ENCODE measurements around the gene MAGEH1.
"Not testable (repeated sequence)": the region's sequence is repeated elsewhere in the genome, so short reads cannot be mapped to it uniquely, and the experiment has no call there.

Gene MAGEH1

DNA sequence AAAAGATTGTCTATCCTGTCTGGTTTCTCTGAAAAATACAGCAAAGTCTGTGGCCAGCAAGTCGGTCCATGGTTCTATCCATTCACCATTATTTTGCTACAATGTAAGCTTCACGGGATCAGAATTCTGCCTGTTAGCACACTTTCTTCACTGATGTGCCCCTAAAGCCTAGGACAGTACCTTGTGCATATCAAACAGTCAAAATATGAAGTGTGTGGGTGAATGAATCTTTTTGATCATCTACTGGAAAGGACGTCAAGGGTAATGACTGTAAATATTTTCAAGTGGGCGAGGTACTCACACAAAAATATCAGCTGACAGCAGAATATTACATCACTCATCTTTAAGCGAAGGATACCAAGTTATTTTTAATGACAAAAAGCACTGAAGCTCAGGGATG lies 13.2 kb downstream of the MAGEH1 start:
- H3K27me3 ChIP-seq (ENCODE audit: control insufficient read depth, insufficient read depth, low read length); H3K27ac ChIP-seq (ENCODE audit: low read depth, low read length); H3K4me1 ChIP-seq (ENCODE audit: control insufficient read depth, insufficient read depth, low read length); H3K9ac ChIP-seq (ENCODE audit: low read length); H3K36me3 ChIP-seq (ENCODE audit: control insufficient read depth, insufficient read depth, low read length); H3K9me3 ChIP-seq (ENCODE audit: control insufficient read depth, insufficient read depth, low read depth, low read length); H3K4me3 ChIP-seq (ENCODE audit: low read depth, low read length): not testable (repeated sequence)

DNA sequence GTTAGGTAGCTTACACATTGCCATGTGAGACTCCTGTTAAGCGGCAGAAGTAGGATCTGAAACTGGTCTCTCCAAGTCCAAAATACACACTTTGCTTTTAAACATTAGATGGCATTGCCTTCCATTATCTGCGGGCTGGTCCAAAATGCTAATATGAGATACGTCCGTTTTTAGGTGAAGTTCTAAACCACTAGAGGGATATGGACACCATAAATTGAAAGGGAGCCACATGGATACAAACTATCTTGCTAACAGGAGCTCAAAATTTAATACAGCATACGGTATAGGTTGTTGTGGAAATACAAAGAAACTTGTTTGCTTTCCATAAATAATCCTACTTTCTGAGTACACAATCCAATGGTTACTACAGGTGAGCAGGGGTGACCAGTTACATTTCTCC lies 13.9 kb downstream of the MAGEH1 start:
- H3K27ac ChIP-seq (ENCODE audit: low read depth, low read length); H3K4me1 ChIP-seq (ENCODE audit: control insufficient read depth, insufficient read depth, low read length); H3K27me3 ChIP-seq (ENCODE audit: control insufficient read depth, insufficient read depth, low read length); H3K36me3 ChIP-seq (ENCODE audit: control insufficient read depth, insufficient read depth, low read length); H3K9me3 ChIP-seq (ENCODE audit: control insufficient read depth, insufficient read depth, low read depth, low read length); H3K4me3 ChIP-seq (ENCODE audit: low read depth, low read length); H3K9ac ChIP-seq (ENCODE audit: low read length): not testable (repeated sequence)

DNA sequence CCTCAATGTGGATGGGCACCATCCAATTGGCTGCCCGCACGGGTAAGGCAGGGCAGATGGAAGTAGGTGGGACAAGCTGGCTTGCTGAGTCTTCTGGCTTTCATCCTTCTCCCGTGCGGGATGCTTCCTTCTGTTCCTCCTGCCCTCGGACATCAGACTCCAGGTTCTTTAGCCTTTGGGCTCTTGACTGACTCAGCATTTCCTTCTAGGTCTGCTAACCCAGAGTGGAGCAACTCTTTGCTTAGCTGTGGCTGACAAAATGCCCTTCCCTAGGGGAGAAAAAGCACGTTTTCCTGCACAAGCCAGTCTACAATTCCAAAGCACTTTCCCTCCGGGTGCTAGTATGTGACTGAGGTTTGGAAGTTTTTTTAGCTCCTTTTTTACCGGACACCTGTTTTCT lies 28.0 kb downstream of the MAGEH1 start:
- H3K36me3 ChIP-seq (ENCODE audit: control insufficient read depth, insufficient read depth, low read length); H3K9me3 ChIP-seq (ENCODE audit: control insufficient read depth, insufficient read depth, low read depth, low read length); H3K4me1 ChIP-seq (ENCODE audit: control insufficient read depth, insufficient read depth, low read length); H3K27ac ChIP-seq (ENCODE audit: low read depth, low read length); H3K9ac ChIP-seq (ENCODE audit: low read length); H3K4me3 ChIP-seq (ENCODE audit: low read depth, low read length); H3K27me3 ChIP-seq (ENCODE audit: control insufficient read depth, insufficient read depth, low read length): not testable (repeated sequence)

DNA sequence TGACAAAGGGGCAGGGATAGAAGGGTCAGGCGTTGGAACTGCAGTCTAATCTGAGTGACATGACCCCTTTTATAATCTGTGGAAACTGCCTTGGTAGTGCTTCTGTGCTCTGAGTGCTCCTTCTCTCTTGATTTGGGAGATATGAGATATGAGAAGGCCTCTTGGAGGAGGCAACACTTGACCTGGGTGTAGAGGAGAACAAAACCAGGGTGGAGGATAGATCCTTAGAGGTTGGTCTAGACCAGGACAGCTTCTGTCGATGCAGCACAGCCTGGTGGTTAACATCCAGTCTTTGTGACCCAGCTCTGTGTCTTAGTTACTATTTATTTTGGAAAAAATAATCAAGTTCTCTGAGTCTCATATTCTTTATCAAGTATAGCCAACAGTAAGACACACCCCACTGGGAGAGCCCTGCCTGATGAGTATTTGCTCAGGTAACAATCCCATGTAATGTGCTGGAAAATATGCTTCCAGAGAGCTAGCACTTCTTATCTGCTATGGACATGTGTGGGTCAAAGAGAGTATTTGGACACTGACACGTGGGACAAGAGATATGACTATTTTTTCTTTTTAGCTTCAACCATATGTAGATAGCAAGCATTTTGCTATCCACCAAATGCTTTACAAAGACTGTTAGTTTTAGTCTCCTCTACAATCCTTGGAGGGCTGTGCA lies 28.6 kb downstream of the MAGEH1 start:
- H3K9ac ChIP-seq (ENCODE audit: low read length) = no peak overlapping the region
- H3K36me3 ChIP-seq (ENCODE audit: control insufficient read depth, insufficient read depth, low read length) = no peaks in the 10 kb centered on the region
- no peaks in the 10 kb centered on the region for H3K4me1 ChIP-seq (ENCODE audit: control insufficient read depth, insufficient read depth, low read length)
- no peak overlapping the region for H3K4me3 ChIP-seq (ENCODE audit: low read depth, low read length)
- no peaks in the 10 kb centered on the region for H3K27me3 ChIP-seq (ENCODE audit: control insufficient read depth, insufficient read depth, low read length)
- no peak overlapping the region for H3K27ac ChIP-seq (ENCODE audit: low read depth, low read length)
- H3K9me3 ChIP-seq (ENCODE audit: control insufficient read depth, insufficient read depth, low read depth, low read length) = no peaks in the 10 kb centered on the region; the same call in 1 of the 2 replicates

DNA sequence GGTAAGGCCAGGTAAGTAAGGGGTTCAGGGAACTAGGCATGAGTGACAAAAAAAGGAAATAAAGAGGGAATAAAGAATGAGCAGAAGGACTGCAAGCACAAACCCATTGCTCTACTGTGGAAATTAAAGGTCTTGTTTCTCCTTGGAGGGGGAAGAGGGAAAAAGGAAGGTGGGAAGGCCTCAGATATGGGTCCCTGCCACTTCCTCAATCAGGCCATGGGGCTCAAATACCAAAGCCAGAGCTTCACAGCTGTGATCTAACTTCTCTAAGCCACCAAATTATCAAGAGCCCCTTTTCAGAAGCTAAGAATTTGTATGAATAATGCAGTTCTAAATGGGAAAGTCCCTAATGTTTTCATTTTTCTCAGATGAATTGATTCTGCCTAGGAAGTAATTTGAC lies 33.0 kb downstream of the MAGEH1 start:
- Histone ChIP-seq H3K9me3 (ENCODE audit: control insufficient read depth, insufficient read depth, low read depth, low read length) (no peaks in the 10 kb centered on the region; the same call in 1 of the 2 replicates), H3K9ac (ENCODE audit: low read length) (no peak overlapping the region), H3K4me3 (ENCODE audit: low read depth, low read length) (no peak overlapping the region), H3K4me1 (ENCODE audit: control insufficient read depth, insufficient read depth, low read length) (peaks cover 4% of the 10 kb centered on the region; the same call in 1 of the 2 replicates), H3K27ac (ENCODE audit: low read depth, low read length) (no peak overlapping the region), H3K27me3 (ENCODE audit: control insufficient read depth, insufficient read depth, low read length) (no peaks in the 10 kb centered on the region), H3K36me3 (ENCODE audit: control insufficient read depth, insufficient read depth, low read length) (peaks cover 5% of the 10 kb centered on the region; the same call in 1 of the 2 replicates)

DNA sequence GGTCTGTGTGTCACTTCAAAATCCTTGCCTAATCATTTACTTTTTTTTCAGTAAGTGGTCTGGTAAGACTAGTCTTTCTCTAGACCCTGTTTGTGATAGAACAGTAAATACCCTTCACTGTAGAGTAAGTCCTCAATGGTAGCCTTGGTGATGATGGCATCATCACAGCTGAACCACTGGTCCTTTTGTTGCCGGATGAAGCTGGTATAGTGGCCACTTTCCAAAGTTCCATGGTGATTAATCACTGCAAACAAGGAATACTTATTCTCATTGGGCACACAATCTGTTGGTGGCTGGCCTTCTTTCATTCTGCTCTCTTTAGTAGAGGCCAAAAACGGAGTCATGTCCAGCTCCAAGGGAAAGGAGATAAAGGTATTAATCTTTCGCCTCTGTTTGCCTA lies 34.8 kb downstream of the MAGEH1 start:
- Histone ChIP-seq H3K4me3 (ENCODE audit: low read depth, low read length) (no peak overlapping the region), H3K9ac (ENCODE audit: low read length) (no peak overlapping the region), H3K9me3 (ENCODE audit: control insufficient read depth, insufficient read depth, low read depth, low read length) (peaks cover 4% of the 10 kb centered on the region; the same call in 1 of the 2 replicates), H3K27me3 (ENCODE audit: control insufficient read depth, insufficient read depth, low read length) (no peaks in the 10 kb centered on the region), H3K36me3 (ENCODE audit: control insufficient read depth, insufficient read depth, low read length) (peaks cover 5% of the 10 kb centered on the region; the same call in 1 of the 2 replicates), H3K27ac (ENCODE audit: low read depth, low read length) (no peak overlapping the region), H3K4me1 (ENCODE audit: control insufficient read depth, insufficient read depth, low read length) (peaks cover 13% of the 10 kb centered on the region)

DNA sequence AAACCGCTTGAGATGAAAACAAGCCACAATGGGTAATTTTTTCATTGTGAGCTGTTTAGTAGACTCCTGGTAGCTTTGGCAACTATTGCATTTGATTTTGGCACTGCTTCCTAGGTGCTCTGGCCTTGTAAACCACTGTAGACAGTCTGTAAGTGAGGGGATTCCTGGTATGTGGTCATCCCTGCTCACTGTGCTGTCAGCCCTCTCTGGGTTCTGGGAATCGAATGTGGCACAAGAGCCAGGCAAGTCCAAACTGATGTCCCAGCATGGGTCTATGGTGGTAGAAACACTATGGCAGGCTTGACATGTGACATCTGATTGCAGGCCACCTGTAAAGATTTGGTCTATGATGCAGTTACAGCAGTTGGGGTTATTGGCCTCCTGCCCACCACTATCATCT lies 35.2 kb downstream of the MAGEH1 start:
- Histone ChIP-seq H3K4me1 (ENCODE audit: control insufficient read depth, insufficient read depth, low read length) (peaks cover 13% of the 10 kb centered on the region), H3K27me3 (ENCODE audit: control insufficient read depth, insufficient read depth, low read length) (no peaks in the 10 kb centered on the region), H3K4me3 (ENCODE audit: low read depth, low read length) (no peak overlapping the region), H3K9ac (ENCODE audit: low read length) (no peak overlapping the region), H3K9me3 (ENCODE audit: control insufficient read depth, insufficient read depth, low read depth, low read length) (peaks cover 4% of the 10 kb centered on the region; the same call in 1 of the 2 replicates), H3K27ac (ENCODE audit: low read depth, low read length) (no peak overlapping the region), H3K36me3 (ENCODE audit: control insufficient read depth, insufficient read depth, low read length) (peaks cover 5% of the 10 kb centered on the region; the same call in 1 of the 2 replicates)

DNA sequence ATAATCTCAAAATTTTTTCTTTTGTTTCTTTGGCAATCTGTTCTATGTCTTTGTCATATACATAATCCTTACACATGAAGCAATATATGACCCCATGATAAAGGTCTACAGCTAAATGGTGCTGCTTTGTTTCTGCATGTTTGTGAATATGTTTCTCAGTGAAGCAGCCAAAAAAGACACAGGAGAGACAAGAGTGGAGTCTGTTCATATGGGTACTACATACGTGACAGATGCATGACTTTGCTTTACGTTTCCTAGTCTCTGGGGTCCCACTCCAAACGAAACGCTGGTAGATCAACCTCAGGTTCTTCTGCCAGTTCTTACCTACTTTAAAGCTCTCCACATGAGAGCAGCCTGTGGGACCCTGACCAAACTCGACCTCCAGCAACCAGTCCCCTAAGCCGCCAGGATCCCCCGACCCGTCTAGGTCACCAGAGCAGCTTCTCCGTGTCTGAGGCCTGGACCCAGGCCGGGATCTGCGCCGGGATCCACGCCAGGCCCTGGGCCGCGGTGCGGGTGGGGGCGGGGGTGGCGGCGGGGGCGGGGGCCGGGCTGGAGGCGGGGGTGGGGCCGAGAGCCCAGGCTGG lies 36.2 kb downstream of the MAGEH1 start:
- Histone ChIP-seq H3K36me3 (ENCODE audit: control insufficient read depth, insufficient read depth, low read length) (peaks cover 5% of the 10 kb centered on the region; the same call in 1 of the 2 replicates), H3K4me3 (ENCODE audit: low read depth, low read length) (peak overlapping the region; percentile 70), H3K9ac (ENCODE audit: low read length) (peak overlapping the region; percentile 77), H3K27me3 (ENCODE audit: control insufficient read depth, insufficient read depth, low read length) (no peaks in the 10 kb centered on the region), H3K27ac (ENCODE audit: low read depth, low read length) (no peak overlapping the region), H3K9me3 (ENCODE audit: control insufficient read depth, insufficient read depth, low read depth, low read length) (peaks cover 4% of the 10 kb centered on the region; the same call in 1 of the 2 replicates), H3K4me1 (ENCODE audit: control insufficient read depth, insufficient read depth, low read length) (peaks cover 13% of the 10 kb centered on the region)

DNA sequence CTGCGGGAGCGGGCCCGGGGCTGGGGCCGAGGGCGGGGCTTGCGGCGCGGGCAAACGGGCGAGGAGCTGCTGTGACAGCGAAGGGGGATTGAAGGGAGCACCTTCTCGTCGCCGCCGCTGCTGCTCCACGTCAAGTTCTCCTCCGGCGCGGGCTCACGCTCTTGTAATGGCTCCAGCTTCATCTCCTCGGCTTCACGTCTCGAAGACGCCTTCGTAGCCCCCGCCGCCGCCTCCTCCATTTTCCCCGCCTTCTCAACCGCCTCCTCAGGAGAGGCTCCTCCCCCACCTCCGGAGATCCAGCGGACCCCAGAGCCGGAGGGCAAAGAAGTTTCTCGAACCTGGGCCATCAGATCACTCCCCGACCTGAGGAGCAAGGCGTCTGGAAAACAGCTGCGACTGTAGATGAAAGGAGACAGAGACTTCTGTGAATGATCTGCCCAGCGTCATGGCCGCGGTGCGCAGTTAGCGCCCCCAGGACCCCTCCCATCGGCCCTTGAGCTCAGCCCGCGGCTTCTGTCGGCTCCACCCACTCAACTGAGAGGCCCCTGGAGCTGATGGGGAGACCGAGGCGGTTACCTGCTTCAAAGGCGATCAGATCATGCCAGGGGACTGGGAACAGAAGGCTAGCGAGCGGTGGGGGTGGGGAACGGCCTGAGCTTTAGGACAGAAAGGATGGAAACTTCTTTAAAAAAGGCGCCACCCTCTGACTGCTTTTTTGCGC lies 36.8 kb downstream of the MAGEH1 start:
- peaks cover 5% of the 10 kb centered on the region; the same call in 1 of the 2 replicates for H3K36me3 ChIP-seq (ENCODE audit: control insufficient read depth, insufficient read depth, low read length)
- H3K27me3 ChIP-seq (ENCODE audit: control insufficient read depth, insufficient read depth, low read length) = no peaks in the 10 kb centered on the region
- peaks cover 4% of the 10 kb centered on the region; the same call in 1 of the 2 replicates for H3K9me3 ChIP-seq (ENCODE audit: control insufficient read depth, insufficient read depth, low read depth, low read length)
- peak overlapping the region; percentile 92 for H3K9ac ChIP-seq (ENCODE audit: low read length)
- peak overlapping the region; percentile 70 for H3K4me3 ChIP-seq (ENCODE audit: low read depth, low read length)
- H3K27ac ChIP-seq (ENCODE audit: low read depth, low read length) = peak overlapping the region; percentile 81; the same call in 1 of the 2 replicates
- peaks cover 13% of the 10 kb centered on the region for H3K4me1 ChIP-seq (ENCODE audit: control insufficient read depth, insufficient read depth, low read length)

DNA sequence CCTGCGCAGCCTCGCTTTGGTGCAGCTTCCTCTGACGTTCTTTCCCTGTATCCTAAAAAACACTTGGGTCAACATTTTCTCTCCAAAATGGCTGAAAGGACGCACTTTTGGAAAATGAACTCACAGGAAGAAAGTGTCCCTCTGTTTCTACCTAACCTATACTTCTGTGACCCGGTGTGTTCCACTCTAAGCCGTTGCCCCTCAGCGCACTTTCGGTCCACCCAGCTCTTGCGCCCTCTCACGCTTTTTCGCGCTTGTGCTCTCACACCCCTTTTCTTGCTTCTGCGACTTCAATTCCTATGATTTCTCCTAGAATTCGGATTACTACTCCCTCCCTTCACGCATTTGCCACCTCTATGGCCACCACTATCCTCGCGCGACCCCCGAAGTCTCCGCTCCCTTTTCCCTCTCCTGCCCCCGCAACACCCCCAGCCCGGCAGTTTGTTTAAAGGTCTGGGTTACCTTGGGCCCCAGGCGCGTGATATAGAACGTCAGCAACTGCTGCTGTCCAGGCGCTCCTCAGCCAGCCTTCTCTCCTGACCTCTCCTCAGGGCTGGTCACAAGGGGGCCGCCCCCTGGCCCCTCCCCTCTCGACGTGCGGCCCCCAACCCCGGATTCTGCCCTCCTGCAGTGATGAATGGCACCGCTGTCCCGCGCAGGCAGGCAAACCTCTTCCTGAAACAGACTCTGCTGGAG lies 37.5 kb downstream of the MAGEH1 start, which contains the start of gene USP51:
TSS of gene USP51 (minus strand) at position 535 of the 696 bp plus-strand sequence. CDS start 909 bp downstream, outside the sequence.
- Histone ChIP-seq H3K9me3 (ENCODE audit: control insufficient read depth, insufficient read depth, low read depth, low read length) (peaks cover 4% of the 10 kb centered on the region; the same call in 1 of the 2 replicates), H3K27me3 (ENCODE audit: control insufficient read depth, insufficient read depth, low read length) (no peaks in the 10 kb centered on the region), H3K9ac (ENCODE audit: low read length) (peak within 1 kb of the TSS; percentile 92), H3K4me3 (ENCODE audit: low read depth, low read length) (peak within 1 kb of the TSS; percentile 70), H3K27ac (ENCODE audit: low read depth, low read length) (peak within 1 kb of the TSS; percentile 81; the same call in 1 of the 2 replicates), H3K4me1 (ENCODE audit: control insufficient read depth, insufficient read depth, low read length) (peaks cover 13% of the 10 kb centered on the region), H3K36me3 (ENCODE audit: control insufficient read depth, insufficient read depth, low read length) (peaks cover 5% of the 10 kb centered on the region; the same call in 1 of the 2 replicates)
